ENCODE data around the gene MUL1. TPM values are rescaled to one million over a fixed set of nuclear protein-coding genes. Genes with fewer than 3 reads are reported as not detected.

MUL1 gene
- total and polyA plus RNA-seq, 9 of the 15 experiments (the other 6 are each of a cell fraction or from before 2014, with no cell fraction given) = 10.4 to 32.9 (median 19.3) TPM

DNA sequence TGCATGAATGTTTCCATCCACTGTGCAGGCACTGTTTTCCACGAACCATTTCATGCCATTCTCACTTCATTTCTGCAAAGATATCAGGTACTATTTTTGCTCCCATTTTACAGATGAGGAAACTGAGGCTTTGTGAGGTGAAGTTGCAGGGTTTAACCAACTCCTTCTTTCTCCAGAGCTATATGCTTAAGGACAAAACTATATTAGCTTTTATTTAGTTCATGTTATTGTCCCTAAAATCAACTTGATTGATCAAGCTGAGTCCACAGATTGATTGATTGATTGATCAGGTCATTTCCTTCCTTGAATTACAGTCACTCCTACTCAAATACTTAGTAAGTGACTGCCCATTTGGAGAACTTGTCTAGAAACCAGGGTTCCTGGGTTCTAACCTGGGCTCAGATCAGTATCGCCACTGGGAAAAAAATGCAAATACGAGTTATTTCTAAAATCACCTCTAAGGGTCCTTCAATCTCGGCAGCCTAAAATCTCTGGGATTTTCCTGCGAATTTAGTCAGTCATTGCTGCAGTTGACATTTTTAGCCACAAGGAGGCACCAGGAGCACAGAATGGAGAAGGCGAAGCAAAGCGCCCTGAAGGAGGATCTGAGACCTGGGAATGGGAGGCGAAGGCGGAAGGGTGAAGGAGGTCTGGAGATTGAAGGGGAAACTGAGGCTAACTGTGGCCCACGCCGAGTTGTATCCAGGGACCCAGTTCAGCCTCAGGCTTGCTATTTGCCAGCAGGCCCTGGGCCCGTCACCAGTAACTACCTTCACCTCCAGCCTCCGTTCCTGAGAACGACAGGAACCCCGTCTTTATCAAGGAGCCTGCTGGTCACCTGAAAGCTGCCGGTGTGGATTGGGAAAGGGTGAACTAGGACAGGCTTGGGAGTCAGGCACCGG lies 14.3 kb upstream of the MUL1 start (continued):
- TF ChIP-seq, protein P1, sequence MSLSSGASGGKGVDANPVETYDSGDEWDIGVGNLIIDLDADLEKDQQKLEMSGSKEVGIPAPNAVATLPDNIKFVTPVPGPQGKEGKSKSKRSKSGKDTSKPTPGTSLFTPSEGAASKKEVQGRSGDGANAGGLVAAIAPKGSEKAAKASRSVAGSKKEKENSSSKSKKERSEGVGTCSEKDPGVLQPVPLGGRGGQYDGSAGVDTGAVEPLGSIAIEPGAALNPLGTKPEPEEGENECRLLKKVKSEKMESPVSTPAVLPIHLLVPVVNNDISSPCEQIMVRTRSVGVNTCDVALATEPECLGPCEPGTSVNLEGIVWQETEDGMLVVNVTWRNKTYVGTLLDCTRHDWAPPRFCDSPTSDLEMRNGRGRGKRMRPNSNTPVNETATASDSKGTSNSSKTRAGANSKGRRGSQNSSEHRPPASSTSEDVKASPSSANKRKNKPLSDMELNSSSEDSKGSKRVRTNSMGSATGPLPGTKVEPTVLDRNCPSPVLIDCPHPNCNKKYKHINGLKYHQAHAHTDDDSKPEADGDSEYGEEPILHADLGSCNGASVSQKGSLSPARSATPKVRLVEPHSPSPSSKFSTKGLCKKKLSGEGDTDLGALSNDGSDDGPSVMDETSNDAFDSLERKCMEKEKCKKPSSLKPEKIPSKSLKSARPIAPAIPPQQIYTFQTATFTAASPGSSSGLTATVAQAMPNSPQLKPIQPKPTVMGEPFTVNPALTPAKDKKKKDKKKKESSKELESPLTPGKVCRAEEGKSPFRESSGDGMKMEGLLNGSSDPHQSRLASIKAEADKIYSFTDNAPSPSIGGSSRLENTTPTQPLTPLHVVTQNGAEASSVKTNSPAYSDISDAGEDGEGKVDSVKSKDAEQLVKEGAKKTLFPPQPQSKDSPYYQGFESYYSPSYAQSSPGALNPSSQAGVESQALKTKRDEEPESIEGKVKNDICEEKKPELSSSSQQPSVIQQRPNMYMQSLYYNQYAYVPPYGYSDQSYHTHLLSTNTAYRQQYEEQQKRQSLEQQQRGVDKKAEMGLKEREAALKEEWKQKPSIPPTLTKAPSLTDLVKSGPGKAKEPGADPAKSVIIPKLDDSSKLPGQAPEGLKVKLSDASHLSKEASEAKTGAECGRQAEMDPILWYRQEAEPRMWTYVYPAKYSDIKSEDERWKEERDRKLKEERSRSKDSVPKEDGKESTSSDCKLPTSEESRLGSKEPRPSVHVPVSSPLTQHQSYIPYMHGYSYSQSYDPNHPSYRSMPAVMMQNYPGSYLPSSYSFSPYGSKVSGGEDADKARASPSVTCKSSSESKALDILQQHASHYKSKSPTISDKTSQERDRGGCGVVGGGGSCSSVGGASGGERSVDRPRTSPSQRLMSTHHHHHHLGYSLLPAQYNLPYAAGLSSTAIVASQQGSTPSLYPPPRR (CRISPR knock-in tag; IDR thresholded peaks at IDR 0.05; ENCODE audit: borderline replicate concordance) = no peak
- TF ChIP-seq SREBF2 (CRISPR knock-in tag; IDR thresholded peaks at IDR 0.05) = no peak
- TF ChIP-seq MTA2 (IDR thresholded peaks at IDR 0.05; ENCODE audit: low read depth) = no peak
- TF ChIP-seq RFX1 (IDR thresholded peaks at IDR 0.05) = no peak
- TF ChIP-seq ID3 (CRISPR knock-in tag; IDR thresholded peaks at IDR 0.05) = no peak
- TF ChIP-seq ID3 (tag; IDR thresholded peaks at IDR 0.05) = peak; percentile 40; the same call in 1 of the 2 replicates
- no peak for TF ChIP-seq KLF1 (tag; IDR thresholded peaks at IDR 0.05)
- no peak for TF ChIP-seq ZNF507 (tag; conservative IDR thresholded peaks at IDR 0.05)
- TF ChIP-seq RCOR1 (IDR thresholded peaks at IDR 0.05; ENCODE audit: borderline replicate concordance in 1 of 2, low read depth in 2 of 2, low read length in 2 of 2) = peak; percentile 98 to 99
- no peak for TF ChIP-seq EP300 (IDR thresholded peaks at IDR 0.05; ENCODE audit: low read length)
- peak; percentile 65; the same call in 1 of the 2 replicates for TF ChIP-seq CTBP1 (IDR thresholded peaks at IDR 0.05; ENCODE audit: borderline replicate concordance)
- no peak for TF ChIP-seq OTX1 (CRISPR knock-in tag; IDR thresholded peaks at IDR 0.05)
- TF ChIP-seq, protein P2, sequence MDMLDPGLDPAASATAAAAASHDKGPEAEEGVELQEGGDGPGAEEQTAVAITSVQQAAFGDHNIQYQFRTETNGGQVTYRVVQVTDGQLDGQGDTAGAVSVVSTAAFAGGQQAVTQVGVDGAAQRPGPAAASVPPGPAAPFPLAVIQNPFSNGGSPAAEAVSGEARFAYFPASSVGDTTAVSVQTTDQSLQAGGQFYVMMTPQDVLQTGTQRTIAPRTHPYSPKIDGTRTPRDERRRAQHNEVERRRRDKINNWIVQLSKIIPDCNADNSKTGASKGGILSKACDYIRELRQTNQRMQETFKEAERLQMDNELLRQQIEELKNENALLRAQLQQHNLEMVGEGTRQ (CRISPR knock-in tag; IDR thresholded peaks at IDR 0.05) = no peak
- TF ChIP-seq, protein P3, sequence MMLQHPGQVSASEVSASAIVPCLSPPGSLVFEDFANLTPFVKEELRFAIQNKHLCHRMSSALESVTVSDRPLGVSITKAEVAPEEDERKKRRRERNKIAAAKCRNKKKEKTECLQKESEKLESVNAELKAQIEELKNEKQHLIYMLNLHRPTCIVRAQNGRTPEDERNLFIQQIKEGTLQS (IDR thresholded peaks at IDR 0.05) = no peak
- TF ChIP-seq, protein P3 (CRISPR knock-in tag; conservative IDR thresholded peaks at IDR 0.05) = 0 out of 2 replicates have a peak, but pooled peaks have one; percentile 35
- no peak for TF ChIP-seq CXXC5 (CRISPR knock-in tag; IDR thresholded peaks at IDR 0.05)
- TF ChIP-seq E4F1 (CRISPR knock-in tag; IDR thresholded peaks at IDR 0.05; ENCODE audit: borderline replicate concordance) = no peak
- TF ChIP-seq ZNF583 (CRISPR knock-in tag; IDR thresholded peaks at IDR 0.05) = no peak
- TF ChIP-seq HDAC2 (IDR thresholded peaks at IDR 0.05) = peak; percentile 93
